COLO668 (cell line): ENCODE results near the gene KCNIP1.
A peak's percentile ranks its signal among the peaks of the same experiment; 100 is the strongest.

Source experiments
- DNase-seq: peaks from one replicate; lab custom pipeline; 2025; ENCODE audit not compliant: unreplicated experiment; lab: John Stamatoyannopoulos, UW

KCNIP1 gene

DNA sequence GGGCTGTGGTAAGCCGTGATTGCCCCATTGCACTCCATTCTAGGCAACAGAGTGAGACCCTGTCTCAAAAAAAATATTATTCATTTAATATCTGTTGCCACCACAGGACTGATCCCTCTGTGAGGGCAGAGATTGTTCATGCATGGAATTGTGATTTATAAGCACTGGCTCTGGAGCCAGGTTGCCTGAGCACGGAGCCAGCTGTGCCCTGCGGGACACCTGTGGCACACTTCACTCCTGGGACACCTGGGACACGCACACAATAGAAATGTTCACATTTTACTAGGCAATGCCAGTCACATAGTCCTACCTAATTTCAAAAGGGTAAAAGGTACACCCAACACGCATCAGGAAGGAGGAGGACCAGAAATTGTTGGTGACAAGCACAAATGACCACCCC lies 196.7 kb downstream of the KCNIP1 start:
- DNase-seq: no peak

DNA sequence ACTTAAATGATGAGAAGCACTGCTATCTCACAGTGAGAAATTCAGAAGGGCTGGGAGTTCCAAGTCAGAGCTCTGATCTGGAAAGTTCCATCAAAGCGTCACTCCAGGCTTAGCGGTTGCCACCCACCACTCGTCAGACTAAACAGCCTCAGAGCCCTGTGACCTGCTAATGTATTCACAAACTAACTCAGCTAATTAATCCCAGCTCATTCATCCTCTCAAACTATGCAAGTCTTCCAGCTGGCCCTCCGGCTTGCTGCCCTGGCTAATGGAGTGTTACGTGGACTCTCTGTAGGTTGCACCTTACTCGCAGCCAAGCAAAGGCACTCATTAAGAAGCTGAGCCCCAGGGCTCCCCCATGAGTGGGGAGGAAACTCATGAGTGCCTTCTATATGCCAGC lies 197.5 kb downstream of the KCNIP1 start:
- no peak for DNase-seq

DNA sequence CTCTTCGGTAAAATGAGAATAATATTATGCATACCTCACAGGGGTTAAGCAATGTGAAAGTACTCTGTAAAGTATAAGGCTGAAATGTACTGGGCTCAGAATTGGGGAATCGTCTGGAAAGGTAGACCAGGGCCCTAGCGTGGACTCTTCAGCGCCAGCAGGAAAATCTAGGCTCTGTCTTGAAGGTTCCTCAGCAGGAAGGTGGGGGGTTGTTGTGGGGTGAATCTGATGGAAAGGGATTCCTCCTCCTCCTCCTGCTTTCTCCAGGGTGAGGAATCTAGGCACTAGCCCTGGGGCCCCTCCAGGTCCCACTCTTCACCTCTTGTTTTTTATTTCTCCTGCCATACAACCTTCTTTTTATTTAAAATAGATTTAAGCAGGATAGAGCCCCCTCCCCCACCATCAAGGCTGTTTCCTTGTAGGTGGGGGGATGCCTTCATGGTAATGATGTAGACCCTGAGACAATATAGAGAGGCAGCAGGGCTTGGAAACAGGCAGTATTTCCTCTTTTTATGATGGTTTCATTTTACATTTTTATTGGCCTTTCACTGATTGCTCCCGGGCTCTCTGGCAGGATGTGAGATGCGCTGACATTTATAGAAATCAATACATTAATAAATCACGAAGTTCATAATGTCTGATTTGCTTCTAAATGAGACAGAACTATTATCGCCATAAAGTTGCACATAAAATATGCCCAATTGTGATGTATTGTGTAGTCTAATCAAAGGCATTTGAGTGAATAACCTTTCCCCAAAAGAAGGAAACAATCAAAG lies 200.8 kb downstream of the KCNIP1 start:
- no peak for DNase-seq

DNA sequence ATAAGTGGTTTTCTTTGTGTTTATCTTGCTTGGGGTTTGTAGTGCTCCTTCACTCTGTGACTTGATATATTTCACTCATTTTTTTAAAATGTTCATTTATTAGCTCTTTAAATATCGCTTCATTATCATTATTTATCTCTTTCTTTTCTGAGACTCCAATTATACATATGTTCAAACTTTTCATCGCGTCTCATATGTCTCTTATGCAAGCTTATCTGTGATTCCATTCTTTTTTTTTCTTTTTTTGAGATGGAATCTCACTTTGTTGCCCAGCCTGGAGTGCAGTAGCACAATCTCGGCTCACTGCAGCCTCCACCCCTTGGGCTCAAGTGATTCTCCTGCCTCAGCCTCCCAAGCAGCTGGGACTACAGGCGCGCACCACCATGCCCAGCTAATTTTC lies 205.8 kb downstream of the KCNIP1 start:
- DNase-seq: no peak

DNA sequence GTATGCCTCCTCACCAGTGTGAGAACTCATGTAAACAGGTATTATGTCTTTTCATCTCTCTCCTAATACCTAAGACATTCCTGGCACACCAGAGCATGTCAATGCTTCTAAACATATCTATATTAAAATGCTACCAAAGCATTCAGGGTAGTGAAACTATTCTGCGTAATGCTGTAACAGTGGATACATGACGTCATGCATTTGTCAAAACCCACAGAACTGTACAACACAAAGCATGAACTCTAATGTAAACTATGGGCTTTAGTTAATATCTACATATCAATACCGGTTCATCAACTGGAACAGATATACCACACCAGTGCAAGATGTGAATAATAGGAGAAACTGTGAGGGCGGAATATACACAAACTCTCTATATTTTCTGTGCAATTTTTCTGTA lies 207.5 kb downstream of the KCNIP1 start:
- DNase-seq: no peak

DNA sequence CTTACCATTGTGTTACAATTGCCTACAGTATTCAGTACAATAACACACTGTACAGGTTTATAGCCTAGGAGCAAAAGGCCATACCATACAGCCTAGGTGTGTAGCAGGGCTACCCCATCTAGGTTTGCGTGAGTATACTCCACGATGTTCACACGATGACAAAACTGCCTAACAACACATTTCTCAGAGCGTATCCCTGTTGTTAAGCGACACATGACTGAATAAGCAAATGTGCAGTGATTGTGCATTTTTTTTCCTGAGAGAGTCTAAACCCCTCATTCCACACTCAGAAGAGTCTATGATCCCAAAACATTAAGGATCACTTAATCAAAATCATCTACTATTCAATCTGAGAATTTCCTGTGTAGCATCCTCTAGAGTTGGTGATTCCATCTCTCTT lies 211.3 kb downstream of the KCNIP1 start:
- DNase-seq: no peak

DNA sequence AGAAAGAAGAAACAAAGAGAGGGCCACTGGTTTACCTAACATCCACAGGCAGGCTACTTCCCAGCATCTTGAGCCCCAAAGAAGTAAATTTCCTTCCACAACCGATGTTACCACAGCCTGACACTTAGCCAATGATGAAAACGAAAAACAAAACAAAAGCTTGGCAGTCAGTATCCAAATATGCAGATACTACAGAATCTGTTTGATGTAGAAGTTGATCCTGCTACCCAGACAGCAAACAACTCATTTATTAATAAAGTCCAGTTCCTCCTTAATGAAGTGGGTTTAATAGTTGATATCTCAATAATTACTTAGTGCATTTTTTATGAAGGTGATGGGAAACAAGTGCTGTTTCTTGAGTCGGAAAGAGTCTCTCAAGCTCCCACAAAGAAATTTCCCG lies 212.6 kb downstream of the KCNIP1 start:
- DNase-seq: no peak

DNA sequence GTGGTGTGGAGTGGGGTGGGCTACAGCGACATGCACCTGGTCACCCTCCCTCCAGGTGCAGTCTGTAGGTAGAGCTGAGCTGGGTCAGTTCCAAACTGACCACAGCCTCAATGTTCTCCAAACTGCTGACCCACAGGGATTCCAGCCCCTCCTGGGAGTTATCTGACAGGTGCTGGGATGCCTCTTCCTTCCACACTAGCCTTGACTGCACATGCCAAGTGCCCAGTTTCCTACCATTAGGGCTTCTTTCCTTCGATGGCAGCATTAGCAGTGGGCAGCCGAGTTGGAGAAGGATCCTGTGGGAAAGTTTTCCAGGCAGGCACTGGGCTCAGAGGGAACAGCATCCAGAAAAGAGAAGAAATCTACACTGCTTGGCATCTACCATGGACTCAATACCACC lies 215.7 kb downstream of the KCNIP1 start:
- no peak for DNase-seq

DNA sequence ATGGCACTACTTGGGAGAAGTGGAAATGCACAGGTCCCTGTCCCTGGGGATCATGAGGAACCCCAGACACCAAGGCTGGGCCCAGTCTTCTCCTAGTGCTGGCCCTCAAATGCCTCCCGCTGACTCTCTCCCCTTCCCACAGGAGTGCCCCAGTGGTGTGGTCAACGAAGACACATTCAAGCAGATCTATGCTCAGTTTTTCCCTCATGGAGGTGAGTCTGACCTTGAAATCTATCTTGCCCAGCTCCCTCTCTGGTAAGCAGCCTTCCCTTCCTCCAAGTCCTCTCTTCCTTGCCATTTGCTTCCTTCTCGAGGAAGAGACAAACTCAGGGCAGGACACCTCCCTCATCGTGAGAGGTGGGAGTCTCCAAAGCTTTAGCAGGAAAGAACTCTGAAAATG lies 216.4 kb downstream of the KCNIP1 start:
- DNase-seq: no peak

DNA sequence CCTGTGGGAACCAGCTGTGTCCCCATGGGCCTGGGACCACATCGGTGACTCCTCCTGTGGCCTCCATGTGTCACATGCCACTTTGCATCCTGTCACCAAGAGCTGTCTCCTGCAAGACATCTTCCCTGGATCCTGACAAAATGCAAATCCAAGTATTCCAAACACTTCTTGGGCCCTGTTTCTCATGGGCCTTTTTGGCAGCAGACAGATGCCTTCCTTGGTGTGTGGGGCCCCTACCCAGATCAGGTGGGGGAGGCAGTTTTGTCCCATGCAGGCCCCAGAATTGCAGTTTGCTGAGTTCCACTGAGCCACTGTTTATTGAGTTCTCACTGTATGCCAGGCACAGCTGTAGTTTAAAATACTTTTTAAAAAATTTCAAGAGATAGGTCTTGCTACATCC lies 217.2 kb downstream of the KCNIP1 start:
- DNase-seq: no peak

DNA sequence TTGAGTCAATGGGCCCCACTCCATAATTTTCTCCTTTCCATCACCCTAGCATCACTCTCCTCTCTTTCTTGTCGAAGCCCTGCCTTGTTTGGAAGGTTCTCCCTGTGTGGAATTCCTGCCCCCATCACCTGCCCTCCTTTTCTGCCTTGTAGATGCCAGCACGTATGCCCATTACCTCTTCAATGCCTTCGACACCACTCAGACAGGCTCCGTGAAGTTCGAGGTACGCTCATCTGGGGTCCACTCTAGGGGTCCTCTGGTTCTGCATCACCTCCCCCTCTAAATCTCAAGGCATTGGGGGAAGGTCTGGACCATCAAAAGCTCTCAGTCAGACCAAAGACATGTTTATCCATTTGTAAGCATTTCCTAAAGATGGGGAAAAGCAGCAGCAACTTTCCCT lies 217.9 kb downstream of the KCNIP1 start:
- no peak for DNase-seq

DNA sequence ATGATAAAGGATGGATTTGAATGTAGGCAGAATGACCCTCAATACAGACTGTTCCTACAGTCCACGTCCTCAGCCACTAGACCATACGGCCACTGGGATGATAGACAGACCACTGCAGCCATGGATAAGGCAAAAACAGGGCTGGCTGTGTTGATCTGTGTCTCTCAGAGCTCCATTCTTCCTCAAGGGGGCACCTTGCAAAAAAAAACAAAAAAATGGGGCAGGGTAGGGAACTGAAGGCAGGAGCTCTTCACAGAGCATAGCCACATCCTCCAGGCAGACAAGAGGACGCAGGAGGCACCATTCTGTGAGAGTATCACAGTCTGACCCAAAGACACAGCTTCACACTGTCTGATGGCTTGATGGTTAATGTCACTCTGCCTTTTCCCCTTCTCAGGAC lies 218.5 kb downstream of the KCNIP1 start:
- DNase-seq: no peak

DNA sequence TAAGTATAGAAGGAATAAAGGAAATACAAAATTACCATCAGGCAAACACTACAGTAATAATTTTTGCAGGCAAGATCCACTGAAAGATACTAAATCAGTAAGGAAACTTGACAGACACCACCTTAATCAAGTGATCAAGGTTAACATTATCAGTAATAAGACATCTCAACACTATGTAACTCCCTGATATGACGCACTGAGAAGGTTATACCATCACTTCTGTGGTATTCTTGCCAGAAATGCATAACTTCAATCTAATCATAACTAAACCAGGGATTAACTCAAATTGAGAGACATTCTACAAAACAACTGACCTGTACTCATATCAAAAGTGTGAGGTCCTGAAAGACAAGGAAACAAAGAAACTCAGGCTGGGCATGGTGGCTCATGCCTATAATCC lies 227.2 kb downstream of the KCNIP1 start:
- DNase-seq: no peak

DNA sequence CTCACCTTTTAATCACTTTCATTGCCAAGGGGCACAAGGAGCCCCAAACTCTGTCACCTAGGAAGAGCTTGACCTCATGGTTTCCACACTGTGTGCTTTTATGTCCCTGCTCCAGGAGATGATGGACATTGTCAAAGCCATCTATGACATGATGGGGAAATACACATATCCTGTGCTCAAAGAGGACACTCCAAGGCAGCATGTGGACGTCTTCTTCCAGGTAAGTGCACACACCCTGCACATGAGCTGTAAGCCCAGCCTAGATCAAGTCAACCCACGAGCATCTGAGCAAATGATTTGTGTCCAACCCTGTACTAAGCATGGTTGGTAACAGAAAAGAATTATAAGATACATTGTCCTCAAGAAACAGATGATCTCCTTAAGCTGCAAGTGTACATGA lies 228.9 kb downstream of the KCNIP1 start:
- no peak for DNase-seq

DNA sequence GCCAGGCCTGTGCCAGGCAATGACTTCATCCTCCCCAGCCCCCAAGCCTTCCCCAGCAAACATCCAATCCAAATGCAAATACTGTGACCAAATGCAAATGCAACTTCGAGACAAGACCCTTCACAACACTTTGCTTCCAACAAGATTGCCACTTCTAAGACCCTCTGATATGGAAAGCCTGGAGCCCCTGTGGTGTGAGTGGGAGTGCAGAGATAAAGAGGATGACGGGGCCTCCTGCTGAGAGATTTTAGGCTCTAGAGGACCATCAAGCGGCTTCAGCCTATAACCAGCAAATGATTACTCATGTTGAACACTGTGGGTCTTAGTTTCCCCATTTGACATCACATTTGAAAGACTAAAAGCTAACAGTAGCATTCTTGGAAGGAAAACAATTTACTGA lies 233.1 kb downstream of the KCNIP1 start:
- no peak for DNase-seq

DNA sequence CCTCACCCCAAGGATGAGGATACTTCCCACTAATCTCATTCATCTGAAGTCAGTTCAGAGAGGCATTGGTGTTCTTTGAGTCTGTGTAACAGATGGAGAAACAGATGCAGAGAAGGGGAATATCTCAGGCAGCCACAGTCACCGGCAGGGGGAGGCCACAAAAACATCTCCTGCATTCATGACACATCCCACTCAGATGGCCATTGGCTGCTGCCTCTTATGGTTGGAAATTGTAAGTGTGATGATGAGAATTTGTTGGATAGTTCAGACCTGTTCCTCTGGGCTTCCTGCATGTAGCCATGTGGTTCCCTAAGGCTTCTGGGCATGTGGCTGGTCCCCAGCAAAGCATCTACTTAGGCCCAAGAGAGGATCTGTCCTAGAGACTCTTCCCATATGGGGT lies 233.8 kb downstream of the KCNIP1 start:
- no peak for DNase-seq

DNA sequence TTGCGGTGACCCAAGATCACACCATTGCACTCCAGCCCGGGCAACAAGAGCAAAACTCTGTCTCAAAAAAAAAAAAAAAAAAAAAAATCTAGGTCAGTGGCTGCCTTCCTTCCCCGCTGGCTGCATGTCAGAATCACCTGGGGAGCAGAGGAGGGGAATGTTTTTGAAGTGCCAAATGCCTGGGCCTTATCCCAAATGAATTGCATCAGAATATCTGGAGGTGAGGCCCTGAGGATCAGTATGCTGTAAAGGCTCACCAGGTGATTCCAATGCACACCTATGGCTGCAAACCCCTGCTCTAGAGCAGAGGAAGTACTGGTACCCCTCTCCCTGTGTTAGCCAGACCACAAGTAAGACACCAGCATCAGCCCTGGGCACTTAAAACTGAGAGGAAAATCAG lies 235.0 kb downstream of the KCNIP1 start:
- no peak for DNase-seq

DNA sequence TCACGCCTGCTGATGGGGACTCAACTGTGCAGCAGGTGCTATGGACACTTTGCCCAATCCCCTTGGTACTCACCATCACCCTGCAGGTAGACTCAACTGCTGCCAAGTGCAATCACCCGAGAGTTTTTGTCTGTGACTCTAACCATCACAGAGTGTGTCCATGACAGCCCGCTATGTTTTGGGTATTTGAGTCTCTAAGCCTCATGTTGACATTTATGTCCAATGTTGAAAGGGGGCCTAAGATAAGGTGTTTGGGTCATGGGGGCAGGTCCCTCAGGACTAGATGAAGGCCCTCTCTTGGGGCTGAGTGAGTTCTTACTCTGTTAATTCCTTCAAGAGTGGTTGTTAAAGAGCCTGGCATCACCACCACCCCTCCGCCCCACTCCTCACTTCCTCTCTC lies 235.6 kb downstream of the KCNIP1 start:
- no peak for DNase-seq

DNA sequence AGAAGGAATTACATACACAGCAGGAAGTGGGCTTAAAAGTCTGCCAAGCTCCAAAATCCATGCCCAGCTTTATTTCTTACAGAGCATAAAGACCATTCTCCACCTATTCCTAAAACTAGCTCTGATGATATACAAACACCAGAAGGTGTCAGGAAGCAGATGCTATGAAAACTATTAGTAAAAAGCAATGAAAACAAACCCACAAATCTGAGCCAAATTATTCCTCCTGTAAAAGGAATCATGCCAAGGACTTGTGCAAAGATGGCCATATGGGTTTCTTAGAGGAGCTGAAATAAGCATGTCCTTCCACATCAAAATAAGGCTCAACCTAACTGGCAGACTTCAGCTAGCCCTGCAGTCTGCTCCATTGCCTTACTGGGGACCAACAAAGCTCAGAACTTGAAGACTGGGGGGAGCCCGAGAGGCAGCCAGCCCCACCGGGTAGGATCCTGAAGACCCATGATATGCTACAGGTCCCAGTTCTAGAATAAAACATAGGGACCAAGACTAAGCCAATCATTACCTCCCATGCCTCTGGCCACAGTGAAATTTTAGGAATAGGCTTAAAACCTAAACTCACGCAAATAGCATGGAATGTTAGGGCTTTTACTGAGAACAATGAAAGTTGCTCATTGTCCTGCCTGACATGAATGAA lies 236.9 kb downstream of the KCNIP1 start:
- no peak for DNase-seq

DNA sequence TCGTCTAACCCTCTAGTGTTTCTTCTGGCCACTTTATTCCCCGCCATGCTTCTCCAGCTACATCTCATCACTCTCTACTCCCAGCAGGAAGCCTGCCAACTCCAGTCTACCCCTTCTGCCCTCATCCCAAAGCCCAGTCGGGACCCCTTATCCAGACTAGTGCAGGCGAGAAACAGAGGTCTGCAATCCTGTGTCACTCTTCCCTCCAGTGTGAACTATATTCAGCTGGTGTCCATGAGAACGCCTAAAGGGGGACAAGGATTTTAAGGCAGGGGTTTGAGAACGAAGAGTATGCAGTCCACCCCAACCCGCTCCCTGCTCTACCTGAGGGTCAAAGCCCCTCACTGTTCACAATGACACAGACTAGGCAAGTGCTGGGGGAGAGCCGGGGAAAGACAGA lies 238.0 kb downstream of the KCNIP1 start:
- no peak for DNase-seq

DNA sequence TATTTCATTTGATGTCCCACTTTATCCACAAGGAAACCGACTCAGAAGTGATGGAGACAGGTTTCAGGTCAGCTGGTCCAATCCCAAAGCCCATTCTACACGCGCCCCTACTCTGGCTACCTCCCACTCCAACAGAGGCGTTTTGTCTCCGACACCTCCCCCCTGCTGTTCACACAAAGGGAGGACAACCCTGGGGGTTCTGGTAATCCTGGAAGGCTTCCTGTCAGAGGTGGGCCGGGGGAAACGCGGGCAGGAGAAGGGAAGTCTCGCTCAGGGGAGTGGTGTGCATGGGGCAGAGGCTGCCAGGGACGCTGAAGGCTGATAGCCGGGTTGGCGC lies 240.0 kb downstream of the KCNIP1 start:
- DNase-seq: no peak

DNA sequence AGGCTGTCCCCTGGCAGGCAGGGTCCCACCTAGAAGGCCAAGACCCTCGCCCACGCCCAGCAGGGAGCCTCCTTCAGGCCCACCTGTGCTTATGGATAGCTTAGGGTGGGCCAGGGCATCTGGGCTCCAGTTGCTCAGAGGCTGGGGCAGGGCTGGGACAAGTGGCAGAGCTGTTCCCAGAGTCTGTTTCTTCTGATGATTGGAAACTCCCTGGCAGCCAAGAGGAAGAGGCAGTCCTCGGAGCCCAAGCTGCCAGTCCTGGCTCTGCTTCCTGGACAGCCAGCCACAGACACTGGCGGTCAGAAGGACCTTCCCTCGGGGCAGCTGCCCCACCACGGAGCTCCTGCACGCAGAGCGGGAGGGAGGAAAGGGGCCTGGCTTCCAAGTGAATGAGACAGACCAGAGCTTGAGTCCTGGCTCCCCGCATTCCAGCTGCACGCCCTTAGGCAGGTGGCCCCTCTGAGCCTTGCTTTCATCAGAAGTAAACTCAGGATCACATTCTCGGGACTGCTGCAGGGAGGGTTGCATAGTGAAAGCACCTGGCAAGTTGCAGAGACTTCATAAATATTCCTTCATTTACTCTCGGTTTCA lies 241.8 kb downstream of the KCNIP1 start:
- DNase-seq: peak; percentile 30
